HG03097 (cell line): ENCODE data around the gene CFHR1.
A peak's percentile ranks its signal among the peaks of the same experiment; 100 is the strongest.
"Not testable (repeated sequence)": the region's sequence is repeated elsewhere in the genome, so short reads cannot be mapped to it uniquely, and the experiment has no call there.

Source experiments
- ATAC-seq: cut with Tn5 transposase; IDR thresholded peaks from one replicate; pipeline ENCODE4 v1.9.1; 2021; ENCODE audit not compliant: unreplicated experiment, low FRiP score

The CFHR1 gene

GRCh38 chr1:196819531-196819930, at the start of gene CFHR1:
CFHR1 (plus strand) TSS chr1:196819731; CDS start chr1:196819845, 114 bp downstream.
- ATAC-seq, result not testable (repeated sequence)

DNA sequence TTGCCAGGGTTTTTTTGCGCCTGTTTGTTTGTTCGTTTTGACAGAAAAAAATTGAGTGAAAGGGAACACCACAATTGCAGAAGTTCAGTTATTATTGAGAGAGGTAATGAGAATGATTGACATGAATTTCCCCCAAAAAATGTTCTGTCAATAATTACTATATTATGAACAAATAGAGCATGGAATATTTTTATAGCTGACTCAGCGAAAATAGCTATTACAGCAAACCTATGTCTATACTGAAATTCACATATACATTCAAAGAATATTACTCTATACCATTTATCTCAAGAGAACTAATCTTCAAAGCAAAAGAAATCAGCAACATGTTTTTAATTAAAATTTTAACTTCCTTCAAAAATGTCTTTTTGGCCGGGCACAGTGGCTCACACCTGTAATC, 49.7 kb upstream of the CFHR1 start:
- ATAC-seq, result not testable (repeated sequence)

DNA sequence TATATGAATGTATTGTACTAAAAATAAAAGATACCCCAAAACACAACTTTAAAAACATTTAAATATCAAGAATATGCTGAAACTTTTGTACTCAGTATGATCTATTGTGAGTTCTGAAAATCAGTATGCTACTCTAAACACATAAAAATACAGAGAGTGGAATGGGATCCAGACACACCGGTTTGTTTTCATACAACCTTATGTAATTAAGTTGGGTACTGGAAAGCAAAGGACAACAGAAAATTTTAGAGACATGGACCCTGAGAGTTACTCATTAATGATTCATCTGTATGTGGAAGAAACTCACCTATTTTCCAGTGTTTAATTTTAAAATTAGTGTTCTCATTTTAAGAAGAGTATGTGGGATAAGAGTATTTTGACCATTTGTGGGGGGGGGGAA, 45.8 kb upstream of the CFHR1 start:
- ATAC-seq, result no peak

DNA sequence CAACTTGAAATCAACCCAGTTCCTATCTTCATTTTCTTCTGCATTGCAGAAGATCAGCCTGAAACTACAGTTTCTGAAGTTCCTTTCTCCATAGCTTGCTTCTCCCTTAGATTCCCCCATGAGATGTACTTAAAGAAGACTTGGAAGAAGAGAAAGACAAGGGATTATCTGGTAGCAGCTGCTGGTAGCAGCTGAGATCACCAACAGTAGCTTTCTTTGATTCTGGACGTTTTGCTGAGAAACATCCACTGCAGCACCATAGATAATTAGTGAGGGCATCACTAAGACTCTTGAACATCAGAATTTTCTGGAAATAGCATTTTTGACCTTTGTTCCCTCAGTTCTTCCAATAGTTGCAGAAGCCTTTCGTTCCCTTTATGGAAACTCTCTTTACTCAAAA, 45.4 kb upstream of the CFHR1 start:
- no peak for ATAC-seq

DNA sequence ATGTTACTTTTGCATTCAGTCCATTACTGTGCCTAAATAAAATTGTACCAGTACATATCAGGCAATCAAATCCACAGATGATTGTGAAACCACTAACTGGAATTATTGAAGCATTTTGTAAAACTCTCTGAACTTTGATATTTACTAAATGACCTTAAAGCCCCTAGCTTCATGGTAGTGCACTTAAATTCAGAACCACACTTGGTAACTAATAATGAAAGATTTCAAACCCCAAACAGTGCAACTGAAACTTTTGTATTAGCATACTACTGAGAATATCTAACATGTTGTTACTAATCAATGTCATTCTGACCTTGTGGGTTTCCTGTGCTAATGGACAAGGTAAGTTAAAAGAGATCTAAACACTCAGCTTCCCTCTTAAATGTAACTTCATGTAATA, 44.9 kb upstream of the CFHR1 start, which contains the start of gene CFHR3:
TSS of gene CFHR3 (plus strand) at position 238 of the 400 bp plus-strand sequence. CDS start at position 285, 47 bp downstream.
- ATAC-seq, result peak; percentile 100

DNA sequence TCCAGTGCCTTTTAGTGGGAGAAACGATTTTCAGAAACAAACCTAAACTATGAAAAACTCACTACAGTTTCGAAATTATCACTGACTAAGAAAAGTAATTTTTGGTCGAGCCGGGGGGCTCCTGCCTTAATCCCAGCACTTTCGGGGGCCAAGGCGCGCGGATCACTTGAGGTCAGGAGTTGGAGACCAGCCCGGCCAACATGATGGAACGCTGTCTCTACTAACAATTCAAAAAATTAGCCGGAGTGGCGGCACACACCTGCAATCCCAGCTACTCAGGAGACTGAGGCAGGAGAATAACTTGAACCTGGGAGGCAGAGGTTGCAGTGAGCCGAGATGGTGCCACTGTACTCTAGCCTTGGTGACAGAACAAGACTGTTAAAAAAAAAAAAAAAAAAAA, 41.9 kb upstream of the CFHR1 start:
- no peak for ATAC-seq

DNA sequence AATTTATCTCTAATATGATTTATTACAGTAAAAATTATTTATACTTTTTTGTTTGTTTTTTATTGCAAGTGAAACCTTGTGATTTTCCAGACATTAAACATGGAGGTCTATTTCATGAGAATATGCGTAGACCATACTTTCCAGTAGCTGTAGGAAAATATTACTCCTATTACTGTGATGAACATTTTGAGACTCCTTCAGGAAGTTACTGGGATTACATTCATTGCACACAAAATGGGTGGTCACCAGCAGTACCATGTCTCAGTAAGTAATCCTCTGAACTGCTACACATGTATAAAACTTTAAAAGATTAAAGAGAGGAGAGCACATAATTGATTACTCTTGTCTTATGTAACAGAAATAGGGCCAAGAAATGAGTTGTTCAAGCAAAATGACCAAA, 40.4 kb upstream of the CFHR1 start:
- ATAC-seq, result no peak

GRCh38 chr1:196791252-196791651, 28.3 kb upstream of the CFHR1 start:
- not testable (repeated sequence) for ATAC-seq

- not testable (repeated sequence) for ATAC-seq
Observed at GRCh38 chr1:196794103-196794502, 25.4 kb upstream of the CFHR1 start.

GRCh38 chr1:196797891-196798290, 21.6 kb upstream of the CFHR1 start:
- ATAC-seq, result no peak

DNA sequence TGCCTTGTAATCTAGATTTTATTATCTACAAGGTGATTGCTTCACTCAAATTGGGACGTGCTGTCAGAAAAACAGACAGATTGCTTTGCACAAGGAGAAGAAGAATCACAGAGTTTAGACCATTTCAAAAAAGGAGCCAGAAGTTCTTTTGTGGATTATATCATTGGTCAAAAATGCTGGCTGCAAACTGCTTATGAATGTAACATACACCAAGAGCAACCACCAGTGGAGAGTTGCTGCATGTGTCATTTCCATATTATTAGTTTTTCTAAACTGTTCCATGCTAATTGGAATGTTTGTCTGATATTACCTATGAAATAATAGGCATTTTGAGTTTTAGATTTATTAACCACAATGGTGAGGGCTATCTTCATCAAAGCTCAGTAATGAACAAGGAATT, 17.6 kb upstream of the CFHR1 start:
- ATAC-seq, result not testable (repeated sequence)

DNA sequence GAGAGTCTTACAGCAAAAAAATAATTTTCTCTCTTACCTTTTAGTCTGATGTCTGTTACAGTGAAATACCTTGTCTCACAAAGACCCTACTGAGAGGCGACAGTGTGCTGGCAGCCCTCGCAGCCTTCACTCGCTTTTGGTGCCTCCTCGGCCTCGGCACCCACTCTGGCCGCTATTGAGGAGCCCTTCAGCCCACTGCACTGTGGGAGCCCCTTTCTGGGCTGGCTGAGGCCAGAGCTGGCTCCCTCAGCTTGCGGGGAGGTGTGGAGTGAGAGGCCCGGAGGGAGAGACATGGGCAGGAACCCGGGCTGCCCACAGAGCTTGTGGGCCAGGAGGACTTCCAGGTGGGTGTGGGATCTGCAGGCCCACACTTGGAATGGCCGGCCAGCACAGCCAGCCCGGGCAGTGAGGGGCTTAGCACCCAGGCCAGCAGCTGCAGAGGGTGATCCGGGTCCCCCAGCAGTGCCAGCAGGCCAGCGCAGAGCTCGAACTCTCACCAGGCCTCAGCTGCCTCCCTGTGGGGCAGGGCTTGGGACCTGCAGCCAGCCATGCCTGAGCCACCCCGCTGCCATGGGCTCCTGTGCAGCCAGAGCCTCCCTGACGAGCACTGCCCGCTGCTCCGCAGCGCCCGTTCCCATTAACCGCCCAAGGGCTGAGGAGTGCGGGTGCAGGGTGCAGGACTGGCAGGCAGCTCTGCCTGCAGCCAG, 10.8 kb upstream of the CFHR1 start:
- ATAC-seq, result no peak

GRCh38 chr1:196817442-196817841, 2.1 kb upstream of the CFHR1 start:
- not testable (repeated sequence) for ATAC-seq

- not testable (repeated sequence) for ATAC-seq
Observed at GRCh38 chr1:196827860-196828259, 8.3 kb downstream of the CFHR1 start.

- peak; percentile 83 for ATAC-seq
Observed at GRCh38 chr1:196849613-196850492, 30.3 kb downstream of the CFHR1 start.

- no peak for ATAC-seq
Observed at GRCh38 chr1:196856053-196856452, 36.5 kb downstream of the CFHR1 start.

- ATAC-seq, result no peak
Observed at GRCh38 chr1:196857188-196857587, 37.7 kb downstream of the CFHR1 start.

GRCh38 chr1:196858811-196859210, 39.3 kb downstream of the CFHR1 start:
- ATAC-seq, result no peak

GRCh38 chr1:196860323-196860884, 40.9 kb downstream of the CFHR1 start:
- ATAC-seq, result no peak

DNA sequence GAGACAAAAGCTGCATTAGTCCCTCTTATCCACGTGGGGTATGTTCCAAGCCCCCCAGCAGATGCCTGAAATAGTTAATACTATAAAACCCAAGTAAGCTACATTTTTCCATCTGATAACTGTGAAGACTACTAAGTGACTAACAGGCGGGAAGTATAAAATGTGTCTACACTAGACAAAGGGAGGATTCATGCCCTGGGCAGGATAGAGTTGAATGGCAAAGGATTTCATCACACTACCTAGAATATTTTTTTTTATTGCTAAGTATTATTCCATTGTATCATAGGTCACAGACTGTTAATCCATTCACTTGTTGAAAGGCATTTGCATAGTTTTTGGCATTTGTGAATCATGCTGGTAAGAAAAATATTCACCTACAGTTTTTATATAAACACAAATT, 41.9 kb downstream of the CFHR1 start:
- ATAC-seq, result no peak

DNA sequence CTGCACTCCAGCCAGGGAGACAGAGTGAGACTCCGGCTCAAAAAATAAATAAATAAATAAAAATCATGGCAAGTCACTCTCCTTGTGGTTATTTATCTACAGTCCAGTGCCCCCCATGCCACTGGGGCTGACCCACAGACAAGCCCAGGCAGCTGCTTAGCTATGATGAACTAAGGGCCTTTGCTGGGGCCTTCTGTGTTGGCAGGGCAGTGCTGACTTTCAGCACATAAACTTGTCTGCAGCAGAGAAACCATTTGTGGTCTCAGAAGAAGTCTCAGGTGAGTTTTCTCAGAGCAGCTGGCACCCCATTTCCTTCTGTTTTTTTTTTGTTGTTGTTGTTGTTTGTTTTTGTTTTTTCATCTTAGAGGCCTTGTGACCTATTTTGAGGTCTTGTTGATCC, 47.4 kb downstream of the CFHR1 start:
- no peak for ATAC-seq
